ENCODE measurements around the gene OSBPL3. TPM values are rescaled to one million over a fixed set of nuclear protein-coding genes. Genes with fewer than 3 reads are reported as not detected.

The OSBPL3 gene
- total and polyA plus RNA-seq, 2 donors (not counting 3 experiments of a cell fraction or from before 2014, with no cell fraction given), result 7.5 to 27.1 TPM

GRCh38 chr7:24821045-24821753, 158.8 kb downstream of the OSBPL3 start:
- peak; percentile 81 for FAIRE-seq
- CTCF ChIA-PET, result interaction anchor here (0.9 to 4.6 kb wide), 29 partner anchors 9 to 278 kb away, joined by 3 to 105 read pairs (median 7); partner anchors contain the start of gene OSBPL3
- POLR2A ChIA-PET, result interaction anchor here (0.6 to 0.9 kb wide), 2 partner anchors 18 to 187 kb away, joined by 6 to 10 read pairs; no protein-coding TSS in a partner anchor
- H3K4me3 ChIP-seq (replicated peaks in 1 of 3; ENCODE audit: insufficient read depth in 1 of 3, low read depth in 1 of 3, low read length in 3 of 3), result no peak overlapping the region
- peak overlapping the region; percentile 45 for H3K9ac ChIP-seq (replicated peaks; ENCODE audit: extremely low read depth, insufficient read depth, low read length)
- no peaks in the 10 kb centered on the region for H4K20me1 ChIP-seq (replicated peaks; ENCODE audit: control insufficient read depth, extremely low read depth, insufficient read depth, low read length)
- dilution Hi-C loops (cut with MboI; ENCODE audit: extremely low pct_ligation_motif_present, low sequenced_read_pairs) (no loop called here), intact Hi-C loops (cut with micrococcal nuclease) (loop anchor here (1.0 to 2.0 kb wide), 2 partner anchors 21 to 208 kb away; no protein-coding TSS in a partner anchor)
- peak; percentile 60 for TF ChIP-seq JUN (IDR thresholded peaks at IDR 0.05; ENCODE audit: borderline replicate concordance, insufficient read depth, insufficient read length, low read depth)
- TF ChIP-seq GATA2 (IDR thresholded peaks at IDR 0.05; ENCODE audit: insufficient read depth, insufficient read length, low read depth, low read length), result no peak
- no peak for TF ChIP-seq EZH2 (IDR thresholded peaks at IDR 0.05; ENCODE audit: borderline replicate concordance, low read depth, low read length, severe bottlenecking)
- peak; percentile 10 to 15 for TF ChIP-seq CTCF (IDR thresholded peaks at IDR 0.05; ENCODE audit: extremely low read depth in 1 of 2, insufficient read depth in 1 of 2, low read depth in 1 of 2, low read length in 2 of 2)
- TF ChIP-seq FOS (IDR thresholded peaks at IDR 0.05; ENCODE audit: borderline replicate concordance, insufficient read depth, low read length), result peak; percentile 82
- TF ChIP-seq MYC (IDR thresholded peaks at IDR 0.05; ENCODE audit: low read depth, low read length), result no peak
- TF ChIP-seq POLR2A (IDR thresholded peaks at IDR 0.05; ENCODE audit: low read depth, low read length), result no peak
- TSS peak; percentile 83 for BruUV-seq (replicated peaks)
- no peaks in the 10 kb centered on the region for H3K36me3 ChIP-seq (ENCODE audit: control insufficient read depth in 2 of 2, extremely low read depth in 1 of 2, insufficient read depth in 2 of 2, low read length in 2 of 2)
- peaks cover 24% of the 10 kb centered on the region for H3K4me1 ChIP-seq (ENCODE audit: control insufficient read depth, extremely low read depth, insufficient read depth, low read length)
- peak overlapping the region; percentile 86 for H3K27ac ChIP-seq (ENCODE audit: insufficient read depth, low read depth, low read length)
- peak overlapping the region; percentile 22 for H3K4me2 ChIP-seq (ENCODE audit: insufficient read depth, low read length)
- no peaks in the 10 kb centered on the region for H3K9me1 ChIP-seq (replicated peaks; ENCODE audit: control insufficient read depth, extremely low read depth, insufficient read depth, low read length)
- peak; percentile 81 for DNase-seq (ENCODE audit: low read depth, low spot score)
- H3K79me2 ChIP-seq (ENCODE audit: control insufficient read depth, insufficient read depth, low read length), result no peaks in the 10 kb centered on the region
- H2AFZ ChIP-seq (ENCODE audit: low read depth, low read length), result peak overlapping the region; percentile 18
- no peaks in the 10 kb centered on the region for H3K9me3 ChIP-seq (replicated peaks; ENCODE audit: control insufficient read depth, insufficient read depth, low read length)
- no peaks in the 10 kb centered on the region for H3K27me3 ChIP-seq (ENCODE audit: control insufficient read depth in 2 of 2, insufficient read depth in 2 of 2, low read length in 2 of 2)

Measured in endothelial cell of umbilical vein (primary cell).